ENCODE data around the gene SYT6. TPM values are rescaled to one million over a fixed set of nuclear protein-coding genes. Genes with fewer than 3 reads are reported as not detected.

Gene SYT6, protein sequence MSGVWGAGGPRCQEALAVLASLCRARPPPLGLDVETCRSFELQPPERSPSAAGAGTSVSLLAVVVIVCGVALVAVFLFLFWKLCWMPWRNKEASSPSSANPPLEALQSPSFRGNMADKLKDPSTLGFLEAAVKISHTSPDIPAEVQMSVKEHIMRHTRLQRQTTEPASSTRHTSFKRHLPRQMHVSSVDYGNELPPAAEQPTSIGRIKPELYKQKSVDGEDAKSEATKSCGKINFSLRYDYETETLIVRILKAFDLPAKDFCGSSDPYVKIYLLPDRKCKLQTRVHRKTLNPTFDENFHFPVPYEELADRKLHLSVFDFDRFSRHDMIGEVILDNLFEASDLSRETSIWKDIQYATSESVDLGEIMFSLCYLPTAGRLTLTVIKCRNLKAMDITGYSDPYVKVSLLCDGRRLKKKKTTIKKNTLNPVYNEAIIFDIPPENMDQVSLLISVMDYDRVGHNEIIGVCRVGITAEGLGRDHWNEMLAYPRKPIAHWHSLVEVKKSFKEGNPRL
- not detected in 2 replicates for total RNA-seq (ENCODE audit: low replicate concordance)

DNA sequence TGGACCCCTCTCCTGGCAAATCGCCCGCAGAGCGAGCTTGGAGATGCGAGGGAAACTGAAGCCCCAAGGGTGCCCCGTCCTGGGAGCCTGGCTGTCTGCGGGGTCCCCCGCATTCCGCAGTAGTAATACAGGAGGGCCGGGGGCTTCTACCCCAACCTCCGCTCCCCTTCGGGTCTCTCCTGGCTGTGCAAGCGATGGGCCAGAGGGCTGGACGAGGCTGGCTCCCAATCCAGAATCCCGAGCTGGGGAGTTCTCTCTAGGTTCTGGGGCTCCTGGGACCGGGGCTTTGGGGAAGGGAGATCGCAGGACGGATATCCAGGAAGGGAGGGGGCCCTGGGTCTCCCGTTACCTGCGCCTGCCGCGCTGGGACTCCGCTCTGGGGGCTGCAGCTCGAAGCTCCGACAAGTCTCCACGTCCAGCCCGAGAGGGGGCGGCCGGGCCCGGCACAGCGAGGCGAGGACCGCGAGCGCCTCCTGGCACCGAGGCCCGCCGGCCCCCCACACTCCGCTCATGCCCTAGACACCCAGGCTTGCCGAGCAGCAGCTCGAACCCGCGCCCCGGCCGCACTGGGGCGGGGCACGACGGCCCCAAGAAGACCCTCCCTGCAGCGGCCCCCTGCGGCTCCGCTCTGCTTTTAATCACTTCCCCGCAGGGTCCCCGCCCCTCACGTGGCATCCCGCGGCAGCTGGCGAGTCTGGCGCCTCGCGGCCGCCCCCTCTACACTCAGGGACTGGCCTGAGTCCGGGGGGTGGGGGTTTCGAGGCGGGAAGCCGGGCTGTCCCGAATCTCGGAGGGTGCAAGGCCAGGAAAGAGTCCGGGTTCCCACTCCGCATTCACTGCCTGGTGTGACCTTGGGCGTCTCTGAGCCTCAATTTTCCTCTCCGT is at the start of gene SYT6:
TSS of gene SYT6 (minus strand) at position 609 of the 885 bp plus-strand sequence. CDS start at position 512, 97 bp downstream.
- TF ChIP-seq, protein P1, sequence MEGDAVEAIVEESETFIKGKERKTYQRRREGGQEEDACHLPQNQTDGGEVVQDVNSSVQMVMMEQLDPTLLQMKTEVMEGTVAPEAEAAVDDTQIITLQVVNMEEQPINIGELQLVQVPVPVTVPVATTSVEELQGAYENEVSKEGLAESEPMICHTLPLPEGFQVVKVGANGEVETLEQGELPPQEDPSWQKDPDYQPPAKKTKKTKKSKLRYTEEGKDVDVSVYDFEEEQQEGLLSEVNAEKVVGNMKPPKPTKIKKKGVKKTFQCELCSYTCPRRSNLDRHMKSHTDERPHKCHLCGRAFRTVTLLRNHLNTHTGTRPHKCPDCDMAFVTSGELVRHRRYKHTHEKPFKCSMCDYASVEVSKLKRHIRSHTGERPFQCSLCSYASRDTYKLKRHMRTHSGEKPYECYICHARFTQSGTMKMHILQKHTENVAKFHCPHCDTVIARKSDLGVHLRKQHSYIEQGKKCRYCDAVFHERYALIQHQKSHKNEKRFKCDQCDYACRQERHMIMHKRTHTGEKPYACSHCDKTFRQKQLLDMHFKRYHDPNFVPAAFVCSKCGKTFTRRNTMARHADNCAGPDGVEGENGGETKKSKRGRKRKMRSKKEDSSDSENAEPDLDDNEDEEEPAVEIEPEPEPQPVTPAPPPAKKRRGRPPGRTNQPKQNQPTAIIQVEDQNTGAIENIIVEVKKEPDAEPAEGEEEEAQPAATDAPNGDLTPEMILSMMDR (IDR thresholded peaks at IDR 0.05; ENCODE audit: insufficient read depth, low read length): no peak
- H3K4me3 ChIP-seq (ENCODE audit: low read depth, low read length): peak within 1 kb of the TSS; percentile 39
- DNase-seq (ENCODE audit: low read depth): no peak

DNA sequence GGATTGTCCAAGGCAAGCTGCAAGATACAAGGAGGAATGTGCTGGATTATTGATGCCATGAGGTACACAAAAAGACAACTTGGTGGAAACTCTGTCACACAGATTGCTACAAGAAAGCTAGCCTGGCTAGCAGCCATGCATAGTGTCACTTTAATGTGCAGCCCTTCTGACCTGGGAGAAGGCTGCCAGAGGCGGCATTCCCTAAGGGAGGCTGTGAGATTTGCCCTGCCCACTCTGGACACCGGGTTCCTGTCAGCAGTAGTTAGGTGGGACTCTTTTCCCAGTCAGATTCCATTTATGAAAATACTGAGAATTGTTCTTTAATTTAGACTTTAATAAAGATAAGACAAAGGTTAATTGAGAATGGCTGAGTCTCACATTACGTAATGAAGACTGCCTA is 47.8 kb upstream of the SYT6 start:
- no peak for DNase-seq (ENCODE audit: low read depth)
- TF ChIP-seq, protein P1 (IDR thresholded peaks at IDR 0.05; ENCODE audit: insufficient read depth, low read length): no peak
- no peak overlapping the region for H3K4me3 ChIP-seq (ENCODE audit: low read depth, low read length)

DNA sequence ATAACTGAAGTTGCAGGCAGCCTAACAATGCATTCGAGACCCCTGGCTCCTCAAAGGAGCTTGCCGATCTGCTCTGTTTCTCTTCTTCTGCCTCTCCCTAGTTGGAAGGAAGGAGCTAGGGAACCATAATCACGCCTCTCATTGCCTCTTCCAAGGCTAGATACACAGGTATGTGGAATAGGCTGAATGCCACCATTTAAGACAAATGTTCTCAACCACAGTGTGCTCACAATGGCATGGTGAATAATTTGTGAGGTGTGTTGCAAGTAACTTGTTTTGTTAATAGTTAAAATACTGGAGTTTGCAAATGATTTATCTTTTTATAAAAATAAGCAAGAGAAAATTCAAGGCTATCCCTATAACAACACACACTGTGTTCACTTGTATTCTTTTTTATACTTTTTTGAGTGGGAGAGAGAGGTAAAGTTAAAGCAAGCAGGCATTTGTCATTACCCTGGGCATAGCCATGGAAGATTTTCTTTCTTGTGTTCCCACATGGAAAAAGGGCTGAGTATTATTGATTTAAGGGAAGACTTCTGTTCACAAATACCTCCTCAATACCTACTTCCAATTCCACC is 45.4 kb upstream of the SYT6 start:
- no peak overlapping the region for H3K4me3 ChIP-seq (ENCODE audit: low read depth, low read length)
- TF ChIP-seq, protein P1 (IDR thresholded peaks at IDR 0.05; ENCODE audit: insufficient read depth, low read length): no peak
- DNase-seq (ENCODE audit: low read depth): no peak

DNA sequence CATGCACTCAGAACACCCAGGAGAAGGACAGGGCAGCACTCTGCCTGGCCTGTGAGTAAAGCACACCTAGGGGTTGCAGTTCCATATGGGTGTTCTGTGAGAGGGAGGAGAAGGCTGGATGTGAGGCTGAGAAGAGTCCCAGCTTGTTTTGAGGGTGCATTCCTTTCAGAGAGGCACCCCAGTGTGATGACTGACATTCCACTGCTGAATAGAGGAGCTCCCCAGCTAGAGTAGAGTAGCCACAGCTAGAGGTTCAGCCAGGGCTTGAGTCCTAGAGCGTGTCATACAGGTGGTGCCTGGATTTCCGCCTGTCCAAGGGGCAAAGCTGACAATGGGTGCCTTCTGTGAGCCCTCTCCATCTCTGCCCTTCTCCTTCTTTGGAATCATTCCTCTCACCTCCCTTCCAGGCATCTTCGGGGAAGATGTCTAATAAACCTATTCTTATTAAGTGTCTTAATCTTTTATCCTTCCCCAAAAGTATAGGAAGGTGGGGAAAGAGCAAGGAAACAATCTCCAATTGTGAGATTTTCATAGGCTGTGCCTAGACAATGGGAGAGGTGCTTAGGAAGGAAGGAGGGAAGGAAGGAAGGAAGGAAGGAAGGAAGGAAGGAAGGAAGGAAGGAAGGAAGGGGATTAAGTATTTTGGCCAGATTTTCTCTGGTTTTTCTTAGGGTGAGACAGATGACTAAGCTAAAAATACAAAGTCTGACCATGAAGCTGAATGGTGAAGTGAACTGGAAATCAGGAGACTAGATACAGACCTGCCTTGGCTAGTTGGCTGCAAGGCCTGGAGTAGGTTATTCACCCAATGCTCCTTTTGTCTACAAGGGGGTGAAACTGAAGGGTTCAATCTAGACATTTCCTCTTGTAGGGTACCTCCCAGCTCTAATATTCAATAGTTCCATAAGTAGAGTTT is 43.6 kb upstream of the SYT6 start:
- TF ChIP-seq, protein P1 (IDR thresholded peaks at IDR 0.05; ENCODE audit: insufficient read depth, low read length): no peak
- no peak overlapping the region for H3K4me3 ChIP-seq (ENCODE audit: low read depth, low read length)
- DNase-seq (ENCODE audit: low read depth): no peak

DNA sequence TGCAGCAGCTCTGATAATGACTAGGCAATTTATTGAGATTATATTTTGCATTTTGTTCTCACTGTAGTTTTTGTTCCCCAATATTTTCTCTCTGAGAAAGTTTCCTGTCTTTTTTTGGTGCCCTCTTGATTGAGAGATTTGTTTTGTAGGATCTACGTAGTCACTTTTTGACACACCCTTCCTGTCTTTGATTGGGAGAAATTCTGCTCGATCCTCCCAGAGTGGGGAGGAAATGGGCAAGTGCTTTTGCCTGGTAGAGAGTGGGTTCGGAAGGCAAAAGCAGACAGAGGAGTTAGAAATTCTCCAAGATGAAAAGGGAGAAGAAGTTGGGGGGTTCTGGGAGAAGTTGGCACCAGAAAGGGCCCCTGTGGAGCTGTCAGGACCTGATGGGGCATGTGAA is 42.1 kb upstream of the SYT6 start:
- no peak for DNase-seq (ENCODE audit: low read depth)
- TF ChIP-seq, protein P1 (IDR thresholded peaks at IDR 0.05; ENCODE audit: insufficient read depth, low read length): no peak
- no peak overlapping the region for H3K4me3 ChIP-seq (ENCODE audit: low read depth, low read length)
